GM11168 (cell line): Measurements from ENCODE around the gene HS3ST1.

Source experiments
- in situ Hi-C: fragments of 300-500 bp; cut with MboI; formaldehyde crosslinking; loops from one replicate; pipeline ENCODE4 v1.12.0; 2022; ENCODE audit warnings: low sequenced_read_pairs; ENCODE audit not compliant: unreplicated experiment

The HS3ST1 gene

GRCh38 chr4:11436084-11436483 is 7.4 kb upstream of the HS3ST1 start:
- in situ Hi-C loops = no loop called here

DNA sequence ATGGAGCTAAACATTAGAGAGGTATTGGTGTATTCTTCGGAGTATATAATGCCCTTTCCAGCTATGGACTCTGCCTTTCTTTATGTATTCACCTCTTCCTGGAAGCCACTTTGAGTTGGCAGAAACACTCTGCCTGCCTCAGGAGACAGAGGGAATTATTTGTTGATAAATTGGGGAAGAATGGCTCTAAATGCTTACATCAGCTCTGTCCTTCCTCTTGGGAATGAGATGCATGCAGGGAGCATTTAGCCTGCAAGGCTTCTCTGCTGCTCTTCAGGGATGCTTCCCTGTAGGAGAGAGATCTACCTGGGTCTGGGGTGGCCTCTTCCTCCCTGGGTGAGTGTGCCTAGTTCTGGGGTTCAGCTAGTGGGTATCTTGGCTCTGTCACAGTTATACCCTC is 6.9 kb upstream of the HS3ST1 start:
- in situ Hi-C loops = no loop called here

DNA sequence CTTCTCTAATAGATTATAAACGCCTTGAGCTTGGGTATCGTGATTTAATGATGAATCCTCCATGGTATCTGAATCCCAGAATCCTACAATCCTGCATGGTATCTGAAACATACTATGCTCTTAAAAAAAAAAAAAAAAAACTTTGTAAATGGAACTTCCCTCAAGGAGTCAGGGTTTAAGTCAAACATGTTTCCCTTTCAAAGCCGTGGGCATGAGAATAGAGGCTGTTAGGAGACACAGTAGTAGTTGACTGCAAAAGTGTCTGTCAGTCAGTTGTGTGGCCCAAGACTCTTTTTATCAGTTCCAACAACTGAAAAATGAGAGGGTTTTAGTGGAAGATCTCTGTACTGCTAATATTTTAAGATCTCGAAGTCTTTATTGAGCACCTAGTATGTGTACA is 2.4 kb upstream of the HS3ST1 start:
- in situ Hi-C loops = no loop called here

DNA sequence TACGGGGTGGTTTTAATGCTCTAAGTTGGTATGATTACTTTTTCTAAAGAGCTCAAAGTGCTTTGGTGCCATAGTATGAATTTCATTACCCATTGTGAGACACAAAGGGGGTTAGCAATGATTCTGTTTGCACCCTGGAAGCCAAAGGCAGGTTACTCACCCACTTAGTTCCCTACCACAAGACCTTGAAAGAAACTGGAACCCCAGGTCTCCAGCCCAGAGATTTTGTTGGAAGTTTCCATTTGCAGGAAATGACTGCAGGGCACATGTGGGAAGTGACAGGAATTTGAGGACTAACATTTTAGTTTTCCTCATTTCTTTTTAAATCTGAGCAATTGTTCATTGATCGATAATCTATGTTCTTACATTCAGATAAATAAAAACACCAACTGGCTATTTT is 1.8 kb upstream of the HS3ST1 start:
- in situ Hi-C loops = no loop called here

DNA sequence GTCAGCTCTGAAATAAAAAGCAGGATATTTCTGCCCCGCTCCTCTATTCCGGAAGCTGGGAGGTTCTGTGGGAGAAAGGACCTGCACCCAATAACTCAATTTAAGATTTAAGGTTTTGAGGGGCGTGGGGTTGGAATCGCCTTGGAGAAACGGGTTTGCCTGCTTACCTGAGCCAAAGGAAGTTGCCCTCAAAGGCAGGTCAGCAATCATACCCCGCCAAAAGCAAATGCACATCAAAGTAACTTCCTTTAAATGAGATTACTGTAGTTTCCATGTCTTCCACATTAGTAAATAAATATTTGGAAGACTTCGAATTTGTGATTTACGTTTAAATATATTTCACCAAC is 978 bp upstream of the HS3ST1 start:
- in situ Hi-C loops = loop anchor here (10.0 kb wide), 1 partner anchor 845 kb away; no protein-coding TSS in a partner anchor

- in situ Hi-C loops = loop anchor here (10.0 kb wide), 1 partner anchor 844 kb away; no protein-coding TSS in a partner anchor
Observed at GRCh38 chr4:11428899-11429698, 405 bp upstream of the HS3ST1 start.

DNA sequence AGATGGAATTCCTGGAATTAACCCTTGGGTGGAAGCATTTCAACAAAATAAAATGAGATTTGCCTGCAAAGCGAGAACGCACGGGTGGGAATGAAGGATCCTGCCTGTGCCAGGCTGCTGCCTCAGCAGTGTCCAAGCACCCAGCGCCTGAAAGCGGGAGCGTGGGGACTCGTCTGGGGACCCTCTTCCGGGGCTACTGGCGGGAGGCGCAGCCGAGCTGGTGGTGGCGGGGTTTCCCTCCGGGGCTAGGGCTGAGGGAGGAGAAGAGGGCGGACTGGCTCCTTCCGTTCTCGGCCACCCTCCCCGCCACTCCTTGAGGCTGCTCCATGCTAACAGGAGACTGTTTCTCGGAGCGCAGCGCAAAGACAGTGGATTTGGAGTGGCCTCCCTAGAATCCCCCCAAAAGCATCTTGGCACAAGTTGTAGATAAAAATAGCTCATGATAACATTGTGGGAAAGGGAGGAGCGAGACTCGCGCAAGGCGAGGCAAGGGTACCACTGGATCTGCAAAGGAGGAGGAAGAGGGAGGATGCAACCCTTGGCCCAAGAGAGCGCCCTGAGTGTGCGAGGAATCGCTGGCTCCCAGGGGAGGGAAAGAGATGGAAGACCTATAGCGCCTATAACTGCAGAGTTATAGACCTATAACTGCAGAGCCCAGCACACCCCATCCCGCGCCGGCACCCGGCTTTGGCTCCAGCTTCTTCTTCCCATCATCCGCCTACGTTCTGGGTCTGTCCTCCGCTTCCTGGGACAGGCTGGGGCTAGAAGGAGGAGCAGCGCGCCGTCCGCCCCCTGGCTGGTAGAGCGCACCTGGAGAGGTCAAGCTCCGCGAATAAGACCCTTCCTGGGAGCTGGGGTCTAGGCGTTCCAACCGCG is 1.3 kb downstream of the HS3ST1 start:
- in situ Hi-C loops = loop anchor here (10.0 kb wide), 1 partner anchor 843 kb away; no protein-coding TSS in a partner anchor

DNA sequence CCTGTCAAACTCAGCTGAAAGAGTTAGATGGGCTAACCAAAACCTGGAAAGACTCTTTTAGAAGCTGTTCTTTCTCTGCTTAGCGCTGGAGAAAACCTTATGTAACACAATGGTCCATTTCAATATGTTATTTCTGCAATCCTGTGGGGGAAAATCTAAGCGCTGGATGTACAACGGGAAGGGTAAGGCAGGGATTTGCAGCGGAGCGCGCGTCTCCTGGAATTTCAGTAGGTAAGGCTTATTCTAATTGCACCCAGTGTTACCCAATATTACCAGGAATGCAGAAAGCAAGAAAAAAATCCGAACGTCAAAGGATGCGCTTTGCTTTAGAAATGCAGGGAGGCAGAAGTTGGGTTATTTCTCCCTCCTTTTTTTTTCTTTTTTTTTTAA is 2.0 kb downstream of the HS3ST1 start:
- in situ Hi-C loops = loop anchor here (10.0 kb wide), 1 partner anchor 842 kb away; no protein-coding TSS in a partner anchor

DNA sequence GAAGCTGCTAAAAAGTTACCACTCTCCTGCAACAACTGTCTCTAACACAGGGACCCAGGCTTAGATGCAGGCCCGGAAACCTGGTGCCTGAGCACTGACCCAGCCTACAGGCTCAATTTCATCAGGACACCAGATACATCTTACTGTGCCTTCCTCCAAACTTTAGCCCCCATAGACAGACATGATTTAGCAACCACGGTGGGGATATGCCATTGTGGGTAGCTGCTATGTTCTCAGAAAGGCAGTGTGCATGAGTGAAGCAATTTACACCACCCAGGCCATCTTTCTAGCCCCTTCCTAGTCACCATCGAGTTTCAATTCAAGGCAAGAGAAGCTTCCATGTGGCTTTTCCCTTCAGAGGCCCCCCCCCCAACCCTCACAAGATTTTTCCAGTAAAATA is 2.7 kb downstream of the HS3ST1 start:
- in situ Hi-C loops = loop anchor here (10.0 kb wide), 1 partner anchor 841 kb away; no protein-coding TSS in a partner anchor

DNA sequence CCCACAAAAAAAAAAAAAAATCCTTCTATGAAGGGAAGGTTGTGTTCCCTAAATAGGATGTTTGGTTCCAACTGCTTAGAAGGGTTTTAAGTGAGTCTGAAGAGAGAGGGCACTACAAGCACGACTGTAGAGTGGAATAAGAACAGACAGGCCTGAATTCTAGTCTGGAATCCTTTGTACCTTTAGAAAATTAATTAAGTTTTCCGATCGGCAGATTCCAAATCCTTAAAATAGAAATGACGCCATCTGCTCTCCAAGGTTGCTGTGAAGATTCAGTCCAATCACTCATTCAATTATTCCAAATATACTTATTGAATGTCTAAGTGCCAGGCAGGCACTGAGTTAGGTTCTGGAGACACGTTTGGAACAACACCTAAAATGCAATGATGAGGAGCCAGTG is 3.8 kb downstream of the HS3ST1 start:
- in situ Hi-C loops = loop anchor here (10.0 kb wide), 1 partner anchor 840 kb away; no protein-coding TSS in a partner anchor

GRCh38 chr4:11424000-11424399 is 4.7 kb downstream of the HS3ST1 start:
- in situ Hi-C loops = loop anchor here (10.0 kb wide), 1 partner anchor 839 kb away; no protein-coding TSS in a partner anchor

DNA sequence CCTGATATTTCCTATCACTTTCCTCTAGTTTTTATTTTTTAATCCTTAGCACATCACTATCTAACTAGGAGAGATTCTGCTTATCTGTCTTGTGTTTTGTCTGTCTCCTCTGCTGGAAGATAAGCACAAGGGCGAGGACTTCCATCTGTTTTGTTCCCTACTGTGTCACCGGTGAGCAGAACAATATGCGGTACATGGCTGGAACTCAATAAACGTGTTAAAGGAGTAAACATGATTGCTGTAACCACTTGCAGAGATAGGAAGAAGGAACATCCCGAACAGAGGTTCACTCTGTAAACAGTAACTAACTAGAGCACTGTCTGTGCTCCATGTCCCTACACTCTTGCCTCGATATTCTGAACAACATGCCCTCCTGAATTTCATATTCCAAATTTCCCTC is 5.2 kb downstream of the HS3ST1 start:
- in situ Hi-C loops = loop anchor here (10.0 kb wide), 1 partner anchor 839 kb away; no protein-coding TSS in a partner anchor

DNA sequence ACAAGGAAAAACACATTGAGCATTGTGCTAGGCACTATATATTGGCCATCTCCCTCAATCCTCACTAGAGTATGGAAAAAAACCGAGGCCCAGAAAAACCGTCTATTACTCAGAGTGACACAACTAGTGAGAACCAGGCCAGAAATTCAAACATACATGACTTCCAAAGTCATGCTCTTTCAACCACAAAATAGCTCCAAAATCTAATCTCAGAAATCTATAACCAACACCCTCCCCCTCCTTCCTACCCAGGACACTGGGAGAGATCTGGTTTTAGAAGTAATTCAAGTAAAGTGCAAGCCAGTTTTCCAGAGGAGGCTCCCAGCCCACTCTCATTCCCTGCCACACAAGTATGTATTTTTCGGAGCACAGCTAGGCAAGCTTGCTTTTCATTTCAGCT is 7.6 kb downstream of the HS3ST1 start:
- in situ Hi-C loops = loop anchor here (10.0 kb wide), 1 partner anchor 836 kb away; no protein-coding TSS in a partner anchor

GRCh38 chr4:11420327-11420726 is 8.4 kb downstream of the HS3ST1 start:
- in situ Hi-C loops = loop anchor here (10.0 kb wide), 1 partner anchor 836 kb away; no protein-coding TSS in a partner anchor

DNA sequence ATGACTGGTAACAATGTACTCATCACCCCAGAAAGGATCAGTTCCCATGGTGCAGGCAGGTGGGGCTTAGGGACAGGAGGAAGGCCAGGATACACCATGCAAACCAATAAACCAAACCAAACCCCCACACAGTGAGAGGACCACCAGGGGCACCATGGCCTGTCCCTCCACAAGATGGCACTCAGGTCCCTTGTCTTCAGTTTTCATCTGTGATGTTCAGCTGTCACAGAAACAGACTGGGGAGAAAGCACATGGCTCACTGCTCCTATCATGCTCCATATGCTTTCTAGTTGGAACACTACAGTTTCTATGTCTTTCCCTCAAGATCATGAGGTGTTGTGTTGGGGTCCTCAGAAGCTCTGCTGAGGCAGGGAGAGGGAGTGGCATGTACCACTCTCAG is 10.1 kb downstream of the HS3ST1 start:
- in situ Hi-C loops = no loop called here

- in situ Hi-C loops = no loop called here
Observed at GRCh38 chr4:11416767-11417113, 12.0 kb downstream of the HS3ST1 start.

DNA sequence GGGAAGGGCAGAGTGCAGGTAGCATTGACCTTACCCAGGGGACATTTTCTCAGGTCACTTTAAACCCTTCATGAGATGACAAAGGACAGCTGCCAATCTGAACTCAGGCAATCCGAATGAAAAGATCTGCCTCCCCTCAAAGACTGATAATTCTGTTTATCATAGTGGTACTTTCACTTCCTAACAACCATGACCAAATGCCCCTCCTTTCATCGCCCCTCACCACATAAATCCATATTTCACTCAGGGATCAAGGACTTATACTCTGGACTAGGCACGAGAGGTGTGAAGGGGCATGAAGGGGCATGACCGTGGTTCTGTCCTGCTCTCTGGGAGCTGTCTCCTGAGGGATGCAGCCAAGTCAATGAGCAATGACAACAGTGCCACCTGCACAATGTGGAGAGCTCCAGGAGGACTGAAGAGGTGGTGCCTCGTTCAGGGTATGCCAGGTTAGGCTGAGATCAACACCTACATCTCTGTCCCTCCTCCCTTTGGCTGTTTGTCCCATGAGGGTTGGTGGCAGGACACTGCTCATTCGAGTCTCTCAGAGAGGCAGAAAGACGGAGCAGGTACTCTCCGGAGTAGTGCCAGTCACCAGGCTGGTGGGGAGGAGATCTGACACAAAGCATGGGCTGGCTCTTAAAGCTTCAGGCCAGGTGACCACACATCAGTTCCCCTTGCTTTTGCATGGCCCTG is 12.5 kb downstream of the HS3ST1 start:
- in situ Hi-C loops = no loop called here

DNA sequence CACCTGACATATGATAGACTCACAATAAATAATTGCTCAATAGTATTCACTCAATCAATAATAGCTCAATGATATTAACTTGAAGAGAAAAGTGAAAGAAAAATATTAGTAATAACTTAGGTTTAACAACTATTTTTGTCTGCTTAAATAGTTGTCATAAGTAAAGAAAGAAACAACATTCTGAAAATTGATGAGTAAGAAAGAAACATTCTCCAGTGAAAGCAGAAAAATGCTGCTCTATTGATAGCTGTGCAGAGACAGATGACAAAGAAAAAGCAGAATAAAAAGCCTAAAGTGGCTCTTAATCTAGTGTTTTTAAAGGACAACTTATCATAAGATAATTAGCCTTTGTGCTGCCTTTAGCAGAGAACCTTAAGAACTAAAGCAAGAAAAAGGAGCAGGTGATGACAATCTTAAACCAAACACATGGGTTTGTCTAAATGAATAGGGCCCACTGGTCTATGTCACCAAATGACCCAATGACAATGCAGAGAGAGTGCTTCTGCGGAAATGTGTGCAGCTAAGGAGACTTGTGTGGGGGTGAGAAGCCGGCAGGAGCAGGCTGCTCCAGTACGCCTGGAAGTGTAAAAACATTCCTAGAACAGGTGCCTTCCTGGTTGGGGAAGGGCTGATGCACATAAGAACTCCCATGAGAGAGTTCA is 13.2 kb downstream of the HS3ST1 start:
- in situ Hi-C loops = no loop called here

DNA sequence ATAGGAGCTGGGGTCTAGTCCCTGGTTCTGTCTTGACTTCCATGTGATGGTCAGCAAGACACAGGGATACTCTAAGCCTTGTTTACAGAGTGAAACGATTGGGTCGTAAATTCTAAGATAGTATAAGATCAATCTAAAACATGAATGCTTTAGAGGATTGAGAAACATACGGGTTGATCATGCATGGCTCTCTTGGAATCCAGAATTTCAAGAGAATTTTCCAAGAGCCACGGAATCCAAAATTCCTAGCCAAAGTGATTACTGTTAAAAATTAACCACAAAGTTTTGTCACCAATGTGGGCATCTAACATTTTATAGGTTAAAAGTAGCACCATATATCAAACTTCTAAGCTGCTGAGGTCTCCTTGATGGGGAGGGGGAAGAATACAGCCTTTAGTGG is 16.5 kb downstream of the HS3ST1 start:
- in situ Hi-C loops = no loop called here

DNA sequence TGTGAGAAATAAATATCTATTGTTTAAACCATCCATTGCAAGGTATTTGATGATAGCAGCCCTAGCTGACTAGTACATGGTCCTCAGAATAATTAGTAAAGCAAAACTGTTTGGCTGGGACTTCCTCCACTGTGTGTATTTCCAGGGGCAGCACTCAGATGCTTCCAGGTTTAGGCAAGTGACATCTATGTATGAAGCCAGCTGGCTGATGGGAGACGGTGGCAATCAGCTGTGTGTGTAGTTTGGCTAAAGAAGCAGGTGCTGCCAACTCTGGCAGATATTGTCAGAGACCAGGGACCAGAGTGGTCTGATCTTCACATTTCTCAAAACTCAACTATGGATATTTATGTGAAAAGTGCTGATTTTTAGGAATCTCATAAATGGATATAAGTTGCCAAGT is 19.1 kb downstream of the HS3ST1 start:
- in situ Hi-C loops = no loop called here
